OCI-LY7 (cell line): ENCODE measurements around the gene SPNS2. TPM values are rescaled to one million over a fixed set of nuclear protein-coding genes. Genes with fewer than 3 reads are reported as not detected.

Experiments used
- BruUV-seq: library from RNA; stranded (reverse); fragments of 400-500 nt; replicated peaks from 2 replicates; lab custom pipeline; 2021; lab: Mats Ljungman, UMichigan
- CTCF ChIA-PET: fragments of 300-600 bp; sonication (Branson Sonifier 250); formaldehyde crosslinking; loops from one replicate; lab custom pipeline; 2022; ENCODE audit warnings: antibody characterized with exemption; ENCODE audit not compliant: unreplicated experiment; lab: Charles Lee
- POLR2A ChIA-PET: fragments of 300-600 bp; sonication (Branson Sonifier 250); formaldehyde crosslinking; loops from one replicate; lab custom pipeline; 2022; ENCODE audit warnings: antibody characterized with exemption; lab: Charles Lee
- DNase-seq: peaks from one replicate; pipeline ENCODE4 v3.0.0-alpha.2; 2015; ENCODE audit warnings: low spot score
- H2AFZ ChIP-seq: fragments of 200-600 bp; sonication (generic), shearing (Covaris generic); 2 replicates; pipeline ENCODE4 v1.6.1; 2014; ENCODE audit warnings: mild to moderate bottlenecking, antibody characterized with exemption, low read length, moderate library complexity
- H3K27ac ChIP-seq: fragments of 200-600 bp; sonication (generic); 2 replicates; pipeline ENCODE4 v1.5.1; 2014; ENCODE audit warnings: mixed run types, low read depth, mild to moderate bottlenecking, moderate library complexity, low read length, inconsistent platforms; ENCODE audit not compliant: poor library complexity, severe bottlenecking
- H3K36me3 ChIP-seq: fragments of 200-600 bp; sonication (generic); 2 replicates; pipeline ENCODE4 v1.6.1; 2014; ENCODE audit warnings: mild to moderate bottlenecking, antibody characterized with exemption, low read length, moderate library complexity, mixed read lengths; ENCODE audit not compliant: insufficient read depth
- H3K4me1 ChIP-seq: fragments of 200-600 bp; sonication (generic); 2 replicates; pipeline ENCODE4 v1.5.1; 2014; ENCODE audit warnings: mild to moderate bottlenecking, low read length; ENCODE audit not compliant: insufficient read depth, poor library complexity, severe bottlenecking
- H3K4me2 ChIP-seq: fragments of 200-600 bp; sonication (generic); 2 replicates; pipeline ENCODE4 v1.6.1; 2014; ENCODE audit warnings: mild to moderate bottlenecking, low read length
- H3K4me3 ChIP-seq: fragments of 200-600 bp; sonication (generic); 2 replicates; pipeline ENCODE4 v1.5.1; 2014; ENCODE audit warnings: mild to moderate bottlenecking, low read depth, low read length; ENCODE audit not compliant: poor library complexity, severe bottlenecking
- H3K79me2 ChIP-seq: fragments of 200-600 bp; sonication (generic); 2 replicates; pipeline ENCODE4 v1.6.1; 2016; ENCODE audit warnings: low read depth, mild to moderate bottlenecking, low read length, moderate library complexity, mixed read lengths; ENCODE audit not compliant: insufficient read depth
- H3K9me2 ChIP-seq: fragments of 200-600 bp; sonication (generic); 2 replicates; pipeline ENCODE4 v1.6.1; 2016; ENCODE audit warnings: mild to moderate bottlenecking, low read length, mixed read lengths; ENCODE audit not compliant: insufficient read depth
- H3K9me3 ChIP-seq: fragments of 200-600 bp; sonication (generic); 2 replicates; pipeline ENCODE4 v1.6.1; 2014; ENCODE audit warnings: mild to moderate bottlenecking, mixed run types, low read length, mixed read lengths
- H4K20me1 ChIP-seq: fragments of 200-600 bp; sonication (generic); 2 replicates; pipeline ENCODE4 v1.6.1; 2014; ENCODE audit warnings: mild to moderate bottlenecking, antibody characterized with exemption, low read length, moderate library complexity, mixed read lengths; ENCODE audit not compliant: insufficient read depth
- EZH2phosphoT487 ChIP-seq: fragments of 200-600 bp; sonication (generic); IDR thresholded peaks from 2 replicates; pipeline ENCODE4 v1.6.1; 2018; ENCODE audit warnings: low read depth, borderline replicate concordance, mild to moderate bottlenecking, mixed run types, antibody characterized with exemption, low read length, moderate library complexity, mixed read lengths
- intact Hi-C: fragments of 100-400 bp; cut with micrococcal nuclease; formaldehyde crosslinking; loops from one replicate; pipeline ENCODE4 v1.10.0; 2022; ENCODE audit not compliant: unreplicated experiment
- total RNA-seq, 2 experiments: library from RNA; depleted of rRNA in 1 of 2; stranded (reverse); fragments of >200 nt in 1 of 2; shearing (Covaris generic) in 1 of 2; gene quantifications; 2 replicates each; pipeline ENCODE4 v1.2.3, GENCODE V29; 2014 to 2022
- TF ChIP-seq, protein P1 (sequence below): fragments of 200-600 bp; sonication (generic); conservative IDR thresholded peaks from 2 replicates; pipeline ENCODE4 v1.5.1; 2014; ENCODE audit warnings: mild to moderate bottlenecking, antibody characterized with exemption, low read length, moderate library complexity, mixed read lengths

Gene SPNS2
- total RNA-seq, 2 experiments from 2014 or later = 1.6 to 5.4 TPM

DNA sequence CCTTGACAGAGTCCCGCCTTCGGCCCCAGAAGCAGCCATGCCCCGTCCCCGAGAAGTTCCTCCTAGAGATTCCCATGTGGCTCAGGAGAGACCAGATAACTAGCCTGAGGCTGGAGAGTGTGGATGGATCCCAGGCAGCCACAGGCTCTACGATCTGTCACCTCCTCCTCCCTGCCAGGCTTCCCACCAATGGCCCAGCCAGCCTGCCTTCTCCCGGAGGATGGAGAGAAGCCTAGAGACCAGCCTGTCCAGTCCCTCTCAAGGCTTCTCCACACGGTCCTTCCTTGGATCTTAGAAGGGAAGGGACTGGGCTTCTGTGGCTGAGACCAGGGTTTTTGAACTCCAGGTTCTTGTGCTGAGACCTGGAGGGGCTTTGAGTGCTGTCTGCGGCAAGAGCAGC, 84.0 kb downstream of the SPNS2 start:
- no peaks in the 10 kb centered on the region for H3K79me2 ChIP-seq
- H4K20me1 ChIP-seq = no peaks in the 10 kb centered on the region
- no peaks in the 10 kb centered on the region for H3K4me1 ChIP-seq
- no peak overlapping the region for H3K27ac ChIP-seq
- POLR2A ChIA-PET = no interaction called here
- no peak overlapping the region for H3K4me3 ChIP-seq
- no peak for TF ChIP-seq EZH2phosphoT487
- TF ChIP-seq, protein P1, sequence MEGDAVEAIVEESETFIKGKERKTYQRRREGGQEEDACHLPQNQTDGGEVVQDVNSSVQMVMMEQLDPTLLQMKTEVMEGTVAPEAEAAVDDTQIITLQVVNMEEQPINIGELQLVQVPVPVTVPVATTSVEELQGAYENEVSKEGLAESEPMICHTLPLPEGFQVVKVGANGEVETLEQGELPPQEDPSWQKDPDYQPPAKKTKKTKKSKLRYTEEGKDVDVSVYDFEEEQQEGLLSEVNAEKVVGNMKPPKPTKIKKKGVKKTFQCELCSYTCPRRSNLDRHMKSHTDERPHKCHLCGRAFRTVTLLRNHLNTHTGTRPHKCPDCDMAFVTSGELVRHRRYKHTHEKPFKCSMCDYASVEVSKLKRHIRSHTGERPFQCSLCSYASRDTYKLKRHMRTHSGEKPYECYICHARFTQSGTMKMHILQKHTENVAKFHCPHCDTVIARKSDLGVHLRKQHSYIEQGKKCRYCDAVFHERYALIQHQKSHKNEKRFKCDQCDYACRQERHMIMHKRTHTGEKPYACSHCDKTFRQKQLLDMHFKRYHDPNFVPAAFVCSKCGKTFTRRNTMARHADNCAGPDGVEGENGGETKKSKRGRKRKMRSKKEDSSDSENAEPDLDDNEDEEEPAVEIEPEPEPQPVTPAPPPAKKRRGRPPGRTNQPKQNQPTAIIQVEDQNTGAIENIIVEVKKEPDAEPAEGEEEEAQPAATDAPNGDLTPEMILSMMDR = no peak
- CTCF ChIA-PET = no interaction called here
- no peak overlapping the region for H3K4me2 ChIP-seq
- no TSS peak for BruUV-seq
- DNase-seq = no peak
- no peaks in the 10 kb centered on the region for H3K9me3 ChIP-seq
- intact Hi-C loops = no loop called here
- H3K36me3 ChIP-seq = no peaks in the 10 kb centered on the region
- no peak overlapping the region for H2AFZ ChIP-seq
- H3K9me2 ChIP-seq = no peaks in the 10 kb centered on the region

DNA sequence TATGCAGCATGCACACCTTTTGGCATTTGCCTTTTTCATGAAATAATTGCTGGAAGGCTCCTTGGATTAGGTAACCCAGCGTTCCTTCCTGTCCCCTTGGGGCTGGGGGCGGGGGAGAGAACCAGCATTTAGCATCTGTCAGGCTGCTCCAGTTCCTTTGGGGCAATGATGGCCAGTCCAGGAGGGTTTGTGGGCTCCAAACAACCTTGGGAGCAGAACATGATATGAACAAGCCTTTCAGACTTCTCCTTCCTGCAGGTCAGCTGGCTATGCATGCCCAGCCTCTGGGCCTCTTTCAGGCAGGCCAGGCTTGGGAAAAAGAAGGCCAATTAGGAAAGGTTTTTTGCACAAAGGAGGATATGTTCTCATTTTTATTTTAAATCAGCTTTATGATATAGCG, 84.5 kb downstream of the SPNS2 start:
- BruUV-seq = no TSS peak
- POLR2A ChIA-PET = no interaction called here
- CTCF ChIA-PET = no interaction called here

DNA sequence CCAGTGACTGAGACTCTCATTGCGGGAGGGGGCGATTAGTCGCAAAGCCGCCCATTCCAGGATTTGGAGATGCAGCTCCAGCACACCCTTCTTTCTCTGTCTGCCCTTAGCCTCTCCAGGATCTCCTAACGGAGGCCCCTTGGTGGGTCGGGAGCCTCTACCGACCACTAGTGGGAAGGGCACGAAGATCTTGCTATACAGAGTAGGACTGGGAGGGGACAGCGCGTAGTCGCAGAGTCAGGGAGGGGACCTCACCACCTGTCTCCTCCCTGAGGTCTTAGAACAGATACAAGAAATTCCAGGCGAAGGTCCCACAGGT, 85.1 kb downstream of the SPNS2 start:
- DNase-seq = peak; percentile 11
- Histone ChIP-seq H3K4me2 (no peak overlapping the region), H3K9me2 (no peaks in the 10 kb centered on the region), H3K4me3 (no peak overlapping the region), H3K79me2 (no peaks in the 10 kb centered on the region), H3K4me1 (no peaks in the 10 kb centered on the region), H2AFZ (no peak overlapping the region), H3K9me3 (no peaks in the 10 kb centered on the region), H3K27ac (no peak overlapping the region), H3K36me3 (no peaks in the 10 kb centered on the region), H4K20me1 (no peaks in the 10 kb centered on the region)
- no TSS peak for BruUV-seq
- intact Hi-C loops = no loop called here
- ChIA-PET POLR2A (no interaction called here), CTCF (no interaction called here)
- TF ChIP-seq, protein P1 = peak; percentile 48
- TF ChIP-seq EZH2phosphoT487 = no peak

More for the DNA sequence above, 84.5 kb downstream of the SPNS2 start:
- Histone ChIP-seq H3K27ac (no peak overlapping the region), H3K9me2 (no peaks in the 10 kb centered on the region), H2AFZ (no peak overlapping the region), H3K79me2 (no peaks in the 10 kb centered on the region), H3K4me2 (no peak overlapping the region), H3K4me1 (no peaks in the 10 kb centered on the region), H4K20me1 (no peaks in the 10 kb centered on the region), H3K36me3 (no peaks in the 10 kb centered on the region), H3K9me3 (no peaks in the 10 kb centered on the region), H3K4me3 (no peak overlapping the region)
- TF ChIP-seq, protein P1 = no peak
- no peak for TF ChIP-seq EZH2phosphoT487
- intact Hi-C loops = no loop called here
- DNase-seq = no peak
